Measurements from ENCODE around the gene LRRC57.

GRCh38 chr15:42582569-42583375 is 34.2 kb upstream of the LRRC57 start:
- TF ChIP-seq EZH2 (IDR thresholded peaks at IDR 0.05; ENCODE audit: low read depth, low read length, severe bottlenecking) = no peak
- no peak for TF ChIP-seq POLR2AphosphoS5 (IDR thresholded peaks at IDR 0.05; ENCODE audit: low read depth, low read length)
- no peak for TF ChIP-seq E2F6 (IDR thresholded peaks at IDR 0.05)
- TF ChIP-seq CTCF (IDR thresholded peaks at IDR 0.05; ENCODE audit: control extremely low read depth in 1 of 3, insufficient read depth in 1 of 3, low read depth in 1 of 3, low read length in 3 of 3) = no peak
- no peak for TF ChIP-seq MAFK (IDR thresholded peaks at IDR 0.05; ENCODE audit: low read depth, low read length)
- TF ChIP-seq ZNF274 (IDR thresholded peaks at IDR 0.05; ENCODE audit: borderline replicate concordance, extremely low read depth, low read length) = no peak
